Activated CD4-positive, CD25-positive, alpha-beta regulatory T cell treated with anti-CD3 and anti-CD28 coated beads, Interleukin-2, amount 50 U/mL, for 24 hours (primary cell): ENCODE measurements around the gene IDH3A.
"Not testable (repeated sequence)": the region's sequence is repeated elsewhere in the genome, so short reads cannot be mapped to it uniquely, and the experiment has no call there.

Experiments used
- ATAC-seq, 2 donors: fragments of 150-1000 bp; cut with Tn5 transposase; one replicate each; pipeline ENCODE4 v1.10.0; 2021; ENCODE audit warnings: mild to moderate bottlenecking in 1 of 2, moderate library complexity in 1 of 2

Gene IDH3A

DNA sequence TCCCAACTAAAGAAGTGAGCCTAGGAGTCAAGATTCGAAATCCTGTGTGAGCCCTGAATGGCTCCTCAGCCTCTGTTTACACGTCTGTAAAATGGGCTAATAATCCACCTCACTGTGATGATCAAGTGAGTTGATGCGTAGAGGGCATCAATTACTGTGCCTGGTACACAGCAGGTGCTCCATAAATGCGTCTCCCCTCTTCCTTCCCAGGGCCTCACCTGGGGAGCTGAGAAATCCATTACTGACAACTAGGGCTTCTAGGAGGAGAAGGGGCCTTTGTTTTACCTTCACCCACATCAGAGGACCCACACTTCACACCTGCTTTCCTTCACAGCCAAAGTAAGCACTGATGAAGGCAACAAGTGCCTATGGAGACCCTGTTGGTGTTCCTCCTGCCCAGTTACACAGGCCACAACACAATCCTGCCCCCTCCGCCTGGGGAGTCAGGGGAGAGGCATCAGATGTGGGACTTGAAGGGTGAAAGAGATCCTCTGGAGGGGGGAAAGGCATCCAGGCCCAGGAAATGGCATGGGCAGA lies 19.3 kb upstream of the IDH3A start:
- ATAC-seq, result no peak

DNA sequence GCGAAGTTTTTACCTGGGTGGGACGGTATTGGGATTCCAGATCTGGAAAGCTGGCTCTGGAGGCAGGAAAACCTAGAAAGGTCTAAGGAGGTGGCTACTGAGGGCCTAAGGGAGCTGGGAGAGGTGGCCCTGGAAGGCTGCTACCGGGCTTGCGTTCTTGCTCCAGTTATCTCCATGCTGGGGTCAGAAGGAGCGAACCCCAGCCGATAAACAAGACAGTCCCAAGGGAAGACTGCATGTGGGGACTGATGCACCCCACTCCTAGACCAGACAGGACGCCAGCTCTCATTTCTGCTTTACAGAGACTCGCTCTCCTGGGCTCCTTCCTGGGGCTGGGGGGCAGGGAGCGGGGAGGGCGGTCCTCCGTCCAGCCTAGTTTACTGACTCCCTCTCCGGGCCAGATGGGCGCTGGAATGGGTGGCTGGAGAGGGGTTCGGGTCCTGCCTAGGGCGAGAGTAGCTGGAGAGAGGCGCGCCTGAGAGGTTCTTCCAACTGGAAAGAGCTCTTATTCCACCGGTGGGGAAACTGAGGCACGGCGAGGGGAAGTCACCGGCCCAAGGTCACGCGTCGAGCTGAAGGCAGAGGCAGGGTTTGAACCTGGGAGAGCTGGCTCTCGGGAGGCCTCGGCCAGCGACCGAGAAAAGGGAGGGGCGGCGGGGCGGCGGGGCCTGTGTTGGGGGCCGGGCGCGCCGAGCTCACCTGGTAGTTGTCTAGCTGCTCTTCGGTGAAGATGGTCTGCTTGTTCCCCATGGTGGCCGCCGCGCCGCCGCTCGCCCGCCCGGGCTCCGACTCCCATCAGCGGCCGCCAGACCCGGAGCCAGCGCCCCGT lies 18.5 kb upstream of the IDH3A start:
- ATAC-seq, result peak; percentile 21 to 55

DNA sequence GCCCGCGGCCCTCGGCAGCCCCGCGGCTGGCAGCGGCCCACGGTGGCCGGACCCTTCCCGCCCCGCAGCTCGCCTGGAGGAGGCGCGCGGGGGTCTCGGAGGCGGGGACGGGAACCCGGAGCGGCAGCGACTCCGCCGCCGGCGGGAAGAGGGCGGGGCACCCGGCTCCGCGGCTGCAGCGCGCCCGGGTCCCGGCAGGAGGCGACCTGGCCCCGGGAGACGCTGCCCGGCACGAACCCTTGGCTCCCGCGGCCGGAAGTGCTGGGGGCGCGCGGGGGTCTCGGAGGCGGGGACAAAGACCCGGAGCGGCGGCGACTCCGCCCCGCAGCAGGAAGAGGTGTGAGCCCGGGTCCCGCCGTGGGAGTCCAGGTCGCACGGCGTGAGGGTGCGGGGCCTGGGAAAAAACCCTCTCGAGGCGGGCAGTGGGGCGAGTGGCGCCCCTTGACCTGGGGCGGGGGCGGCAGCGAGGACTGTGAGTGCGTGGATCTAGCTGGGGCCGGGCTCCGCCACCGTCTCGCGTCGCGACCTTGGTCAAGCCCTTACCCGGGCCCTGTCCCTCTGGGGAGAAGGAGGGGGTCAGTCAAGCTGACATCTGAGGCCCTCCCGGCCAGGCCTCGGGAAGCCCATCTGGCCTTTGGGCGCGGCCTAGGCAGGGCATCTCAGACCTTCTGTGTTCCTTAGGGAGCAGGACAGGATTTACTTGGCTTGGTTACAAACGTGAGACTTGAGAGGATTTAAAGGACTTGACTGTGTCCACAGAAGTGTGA lies 17.7 kb upstream of the IDH3A start, which contains the start of gene CIB2:
TSS of gene CIB2 (minus strand) at position 151 of the 767 bp plus-strand sequence. CDS start 230 bp downstream, outside the sequence.
- ATAC-seq, result peak; percentile 80 to 86

DNA sequence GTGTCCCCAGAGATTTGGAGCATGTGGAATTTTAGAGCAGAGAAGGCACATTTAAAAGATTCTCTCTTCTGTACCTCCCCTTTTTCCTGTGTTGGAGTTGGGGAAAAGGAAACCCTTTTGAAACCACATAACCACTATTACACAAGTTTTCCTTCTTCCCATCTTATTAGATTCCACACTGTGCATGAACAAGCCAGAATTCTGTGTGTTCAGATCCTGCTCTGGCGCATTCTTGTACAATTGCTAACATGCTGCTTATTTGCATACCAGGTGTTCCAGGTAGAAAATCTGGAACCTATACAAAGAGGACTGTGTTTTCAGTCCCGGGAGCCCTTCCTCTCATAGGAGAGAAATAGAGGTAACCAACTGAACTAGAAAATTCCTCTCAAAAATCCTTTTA lies 15.4 kb upstream of the IDH3A start:
- no peak for ATAC-seq

DNA sequence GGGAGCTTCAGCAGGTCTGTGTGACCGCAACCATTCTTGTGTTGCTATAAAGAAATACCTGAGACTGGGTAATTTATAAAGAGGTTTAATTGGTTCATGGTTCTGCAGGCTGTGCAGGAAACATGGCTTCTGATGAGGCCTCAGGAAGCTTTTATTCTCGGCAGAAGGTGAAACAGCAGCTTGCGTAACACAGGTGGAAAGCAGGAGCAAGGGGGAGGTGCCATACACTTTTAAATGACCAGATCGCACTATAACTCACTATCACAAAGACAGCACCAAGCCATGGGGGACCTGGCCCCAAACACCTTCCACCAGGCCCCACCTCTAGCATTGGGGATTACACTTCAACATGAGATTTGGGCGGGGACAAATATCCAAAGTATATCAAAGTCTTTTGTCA lies 9.6 kb upstream of the IDH3A start:
- ATAC-seq, result no peak

DNA sequence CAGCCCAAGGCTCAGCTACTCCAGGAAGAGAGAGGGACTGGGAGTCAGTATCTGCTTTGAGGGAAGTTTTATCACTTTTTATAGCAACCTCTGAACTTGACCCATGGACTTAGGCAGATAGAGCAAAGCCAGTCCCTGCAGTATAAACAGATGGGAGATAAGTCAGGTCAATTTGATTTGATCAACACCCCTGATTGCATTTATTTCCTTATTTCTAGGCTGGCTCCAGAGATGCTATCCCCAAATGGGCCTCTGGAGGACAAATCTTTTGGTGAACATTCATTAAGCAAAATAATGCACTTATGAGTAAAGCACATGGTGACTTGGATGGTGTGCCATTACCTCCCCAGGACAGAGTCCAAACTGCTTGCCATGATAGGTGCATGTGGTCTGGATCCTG lies 8.9 kb upstream of the IDH3A start:
- ATAC-seq, result no peak

DNA sequence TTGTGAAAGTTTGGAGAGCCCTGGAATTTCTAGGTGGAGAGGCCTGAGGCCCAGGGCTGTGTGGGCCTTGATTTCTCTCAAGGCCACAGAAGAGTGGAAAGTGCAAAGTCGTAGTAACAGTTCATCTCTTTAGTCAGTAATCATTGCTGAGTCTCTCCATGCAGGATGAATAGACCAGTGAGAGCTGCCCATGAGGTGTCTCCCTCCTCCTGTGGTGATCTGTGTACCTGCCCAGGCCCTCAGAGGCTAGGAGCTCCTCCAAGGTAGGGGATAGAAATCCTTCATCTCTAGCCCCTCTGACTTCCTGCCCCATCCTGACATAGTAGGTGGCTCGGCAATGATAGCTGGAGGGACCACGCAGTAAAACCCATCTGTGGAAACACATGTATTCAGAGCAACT lies 6.8 kb upstream of the IDH3A start:
- no peak for ATAC-seq

DNA sequence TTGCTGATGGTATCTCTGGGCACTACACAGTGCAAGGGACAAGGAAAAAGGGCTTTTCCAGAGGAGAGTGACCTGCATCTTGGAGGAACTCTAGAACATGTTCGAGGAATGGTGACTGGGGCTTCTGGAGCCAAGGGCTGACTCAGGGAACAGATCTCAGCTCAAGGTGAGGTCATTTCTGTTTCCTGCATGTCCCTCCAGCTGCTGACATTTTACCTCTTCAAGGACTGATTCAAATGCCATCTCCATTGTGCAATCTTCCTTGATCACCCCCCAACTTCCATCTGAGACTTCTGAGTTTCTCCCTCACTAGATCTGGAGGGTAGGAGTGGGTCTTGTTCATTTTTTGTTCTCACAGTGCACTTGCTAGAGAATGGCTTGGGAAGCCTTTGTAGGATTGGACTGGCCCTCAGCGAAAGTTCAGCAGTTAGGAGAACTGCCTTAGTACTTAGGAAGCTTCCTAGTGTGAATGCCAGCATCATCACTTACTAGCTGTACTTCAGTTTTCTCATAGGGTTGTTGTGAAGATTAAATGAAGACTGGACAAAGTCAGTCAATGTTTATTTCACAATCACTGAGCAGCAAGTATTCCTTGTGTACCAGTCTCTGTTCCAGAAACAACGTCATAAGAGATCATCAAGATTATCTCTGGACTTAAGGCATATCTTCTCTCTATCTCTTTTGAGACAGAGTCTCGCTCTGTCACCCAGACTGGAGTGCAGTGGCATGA lies 2.6 kb upstream of the IDH3A start:
- no peak for ATAC-seq

DNA sequence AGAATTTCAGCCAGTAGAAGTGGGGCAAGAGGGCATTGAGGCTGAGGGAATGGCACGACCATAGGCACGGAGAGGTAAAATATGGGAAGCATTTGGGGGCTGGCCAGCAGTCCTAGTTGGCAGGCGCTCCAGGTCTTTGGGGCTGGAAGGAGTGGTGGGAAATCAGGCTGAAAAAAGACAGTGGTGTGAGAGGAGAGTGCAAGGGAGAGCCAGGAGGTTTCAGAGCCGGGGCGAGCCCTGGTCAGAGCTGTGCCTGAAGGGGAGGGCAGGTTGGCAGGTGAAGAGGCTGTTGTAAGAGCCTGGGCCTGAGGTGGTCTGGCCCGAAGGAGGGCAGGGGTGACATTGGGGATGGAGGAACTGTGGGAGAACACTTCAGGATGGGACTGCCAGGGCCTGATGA lies 1.6 kb upstream of the IDH3A start:
- no peak for ATAC-seq

DNA sequence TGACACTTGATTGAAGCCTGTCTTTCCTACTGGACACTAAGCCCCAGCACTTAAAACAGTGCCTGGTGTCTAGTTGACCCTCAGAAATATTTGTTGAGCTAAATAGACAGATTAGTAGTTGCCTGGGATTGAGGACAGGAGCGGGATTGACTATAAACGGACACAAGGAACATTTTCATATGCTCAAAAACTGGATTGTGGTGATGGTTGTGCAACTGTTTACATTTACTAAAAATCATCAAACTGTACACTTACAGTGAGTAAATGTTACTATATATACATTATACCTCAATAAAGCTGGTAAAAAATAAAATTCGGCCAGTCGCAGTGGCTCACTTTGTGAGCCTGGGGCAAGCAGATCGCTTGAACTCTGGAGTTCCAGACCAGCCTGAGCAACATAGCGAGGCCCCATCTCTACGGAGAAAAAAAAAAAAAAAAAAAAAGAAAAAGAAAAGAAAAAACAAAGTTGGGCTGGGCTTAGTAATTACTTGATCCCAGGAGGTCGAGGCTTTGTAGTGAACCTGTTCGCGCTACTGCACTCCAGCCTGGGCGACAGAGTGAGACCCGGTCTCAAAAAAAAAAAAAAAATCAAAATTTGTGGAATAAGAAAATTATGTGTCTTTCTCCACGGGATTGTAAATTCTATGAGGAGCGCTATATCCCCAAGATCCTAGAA lies 632 bp upstream of the IDH3A start:
- peak; percentile 1 to 2 for ATAC-seq

DNA sequence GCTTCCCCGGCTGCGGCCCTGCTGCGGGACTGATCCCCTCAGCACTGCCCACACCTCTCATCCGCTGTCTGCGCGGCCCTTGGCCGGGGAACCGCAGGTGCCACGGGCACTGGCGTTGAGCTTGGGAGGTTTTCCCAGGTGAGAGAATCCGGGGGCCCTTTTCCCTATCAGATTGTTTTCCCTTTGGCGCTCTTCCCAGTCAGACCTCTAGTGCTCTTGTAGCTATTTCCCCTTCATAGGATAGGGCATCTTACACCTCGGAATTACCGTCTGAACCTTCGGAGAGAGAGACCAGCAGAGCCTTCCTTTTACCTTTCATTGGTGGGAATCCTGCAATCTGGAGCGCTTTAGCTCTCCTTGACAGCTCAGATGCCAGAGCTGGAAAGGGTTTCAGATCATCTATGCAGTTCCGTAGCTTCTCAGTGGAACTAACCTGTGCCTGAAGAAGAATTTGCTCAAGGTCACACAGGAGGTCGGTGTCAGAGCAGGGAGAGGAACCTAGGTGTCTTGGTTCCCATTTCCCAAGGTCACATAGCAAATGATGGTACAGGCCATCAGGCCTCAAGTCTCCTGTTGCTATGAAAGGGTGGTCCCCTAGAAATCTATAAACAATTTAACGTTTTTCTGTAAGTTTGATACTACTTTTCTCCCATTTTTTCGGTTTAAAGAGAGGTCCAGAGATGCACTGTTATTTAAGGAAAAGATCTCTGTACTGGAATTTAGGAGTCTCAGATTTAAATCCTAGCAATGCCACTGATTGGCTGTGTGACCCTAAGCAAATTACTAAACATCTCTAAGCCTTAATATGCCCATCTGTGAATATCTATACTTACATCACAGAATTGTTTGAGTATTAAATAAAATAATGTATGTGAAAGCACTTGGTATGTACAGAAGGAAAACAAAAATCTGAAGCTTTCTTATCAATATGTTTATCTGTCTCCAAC lies 916 bp downstream of the IDH3A start:
- ATAC-seq, result no peak

DNA sequence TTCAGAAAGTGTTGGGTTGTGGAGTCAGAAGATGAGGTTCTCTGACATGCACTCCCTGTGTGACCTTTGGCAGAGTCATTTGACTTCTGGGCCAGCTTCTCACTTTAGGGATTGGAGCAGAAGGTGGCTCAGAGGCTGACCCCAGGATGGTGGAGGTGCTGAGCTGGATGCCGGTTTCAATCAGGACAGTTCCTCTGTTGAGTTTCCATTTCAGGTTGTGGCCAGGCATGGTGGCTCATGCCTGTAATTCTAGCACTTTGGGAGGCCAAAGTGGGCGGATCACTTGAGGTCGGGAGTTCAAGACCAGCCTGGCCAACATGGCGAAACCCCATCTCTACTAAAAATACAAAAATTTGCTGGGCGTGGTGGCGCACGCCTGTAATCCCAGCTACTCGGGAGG lies 1.9 kb downstream of the IDH3A start:
- ATAC-seq, result not testable (repeated sequence)

DNA sequence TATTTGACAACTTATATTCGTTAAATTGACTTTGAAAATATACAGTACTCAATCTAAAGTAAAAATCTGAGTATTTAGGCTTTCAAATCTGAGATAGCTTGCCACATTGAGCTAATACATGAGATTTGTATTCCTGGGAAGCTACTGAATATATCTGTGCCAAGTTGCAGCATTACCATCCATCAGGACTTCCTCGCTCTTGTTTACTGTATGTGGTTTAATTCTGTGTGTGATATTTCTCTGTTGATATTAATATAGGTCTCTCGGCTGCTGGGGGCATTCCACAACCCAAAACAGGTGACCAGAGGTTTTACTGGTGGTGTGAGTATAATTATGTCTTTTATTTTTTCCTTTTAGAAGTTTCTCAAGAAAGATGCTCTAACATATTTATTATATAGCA lies 5.8 kb downstream of the IDH3A start:
- ATAC-seq, result no peak

DNA sequence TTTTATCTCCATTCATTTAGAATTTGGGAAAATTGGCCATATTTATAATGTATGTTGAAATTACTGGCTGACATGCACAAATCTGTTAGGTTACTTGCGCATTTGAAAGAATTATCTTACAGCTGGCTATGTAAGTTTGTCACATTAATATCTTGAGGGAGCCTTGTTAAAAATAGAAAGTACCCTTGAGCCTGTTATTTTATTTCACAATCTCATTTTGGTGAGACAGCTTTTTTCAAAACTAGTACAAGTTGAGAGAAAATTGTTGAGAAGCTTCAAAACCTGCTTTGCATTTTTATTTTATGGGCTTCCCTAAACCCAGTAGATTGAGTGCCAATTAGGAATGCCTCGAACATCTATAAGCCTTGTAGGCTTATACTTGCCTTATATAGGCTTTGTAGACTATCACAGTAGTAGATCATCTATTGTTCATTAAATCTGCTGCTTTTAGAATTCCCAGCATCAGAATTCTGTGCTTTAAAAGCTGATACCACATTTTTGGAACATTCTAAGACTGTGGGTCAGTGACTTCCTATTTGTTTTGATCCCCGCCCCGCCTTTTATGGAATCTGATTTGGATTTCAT lies 6.3 kb downstream of the IDH3A start:
- ATAC-seq, result no peak

DNA sequence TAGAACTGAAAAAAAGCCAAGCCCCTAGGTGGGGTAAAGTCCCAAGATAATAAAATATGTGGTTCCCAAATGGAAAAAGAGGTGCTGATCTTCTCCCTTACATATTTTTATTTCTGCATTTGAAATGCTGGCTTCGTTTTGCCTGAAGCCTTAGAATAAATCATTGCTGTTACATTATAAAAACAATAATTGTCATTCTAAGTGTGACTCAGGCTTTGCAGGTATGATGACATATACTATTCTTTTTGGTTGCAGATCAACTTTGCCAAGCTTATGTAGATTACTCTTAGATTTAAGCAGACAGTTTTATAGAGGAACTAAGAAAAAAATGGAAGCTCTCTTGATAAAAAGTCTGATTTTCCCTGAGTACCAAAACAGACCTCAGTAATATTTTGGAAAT lies 7.5 kb downstream of the IDH3A start:
- ATAC-seq, result no peak

DNA sequence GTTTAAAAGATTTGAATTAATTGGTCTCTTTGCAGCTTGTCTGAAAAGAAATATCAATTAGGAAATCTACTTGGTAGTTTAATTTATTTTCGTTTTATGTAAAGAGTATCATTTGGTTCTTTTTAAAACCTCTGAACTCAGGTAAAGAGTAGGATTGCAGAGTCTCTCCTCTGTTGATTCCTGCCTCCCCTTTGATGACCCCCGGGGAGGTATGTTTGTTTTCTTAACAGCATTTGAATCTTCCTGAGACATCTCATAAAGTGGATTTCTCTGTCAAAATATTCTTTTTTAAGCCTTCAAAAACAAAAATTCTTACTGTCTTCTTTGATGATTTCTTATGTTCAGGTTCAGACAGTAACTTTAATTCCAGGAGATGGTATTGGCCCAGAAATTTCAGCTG lies 8.0 kb downstream of the IDH3A start:
- no peak for ATAC-seq

DNA sequence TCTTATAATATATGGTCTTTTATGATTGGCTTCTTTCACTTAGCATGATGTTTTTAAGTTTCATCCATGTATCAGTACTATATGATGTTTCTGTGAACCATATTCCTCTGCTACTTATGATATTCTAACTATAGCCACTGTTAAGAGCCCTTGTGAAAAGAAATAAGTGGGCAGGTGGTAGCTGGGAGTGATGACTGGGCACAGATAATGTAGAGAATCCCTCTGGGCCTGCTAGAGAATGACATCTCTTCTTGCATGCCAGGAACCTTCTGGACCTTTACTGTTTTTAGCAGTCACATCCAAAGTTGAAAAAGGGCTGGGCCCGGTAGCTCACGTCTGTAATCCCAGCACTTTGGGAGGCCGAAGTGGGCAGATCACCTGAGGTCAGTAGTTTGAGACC lies 10.2 kb downstream of the IDH3A start:
- no peak for ATAC-seq

DNA sequence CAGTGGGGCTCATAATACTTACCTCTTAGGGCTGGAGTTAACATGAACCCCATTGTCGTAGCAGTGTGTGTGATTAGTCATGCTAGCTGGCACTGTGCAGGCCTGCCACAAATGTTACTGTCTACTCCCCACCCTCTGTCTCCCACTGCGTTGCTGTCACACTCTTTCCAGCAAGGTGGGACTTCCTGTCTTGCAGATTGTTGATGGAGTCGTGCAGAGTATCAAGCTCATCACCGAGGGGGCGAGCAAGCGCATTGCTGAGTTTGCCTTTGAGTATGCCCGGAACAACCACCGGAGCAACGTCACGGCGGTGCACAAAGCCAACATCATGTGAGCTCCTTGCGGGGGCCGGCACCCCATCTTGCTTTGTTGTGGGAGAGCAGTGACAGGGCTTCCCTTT lies 12.9 kb downstream of the IDH3A start:
- peak; percentile 60 to 85 for ATAC-seq

DNA sequence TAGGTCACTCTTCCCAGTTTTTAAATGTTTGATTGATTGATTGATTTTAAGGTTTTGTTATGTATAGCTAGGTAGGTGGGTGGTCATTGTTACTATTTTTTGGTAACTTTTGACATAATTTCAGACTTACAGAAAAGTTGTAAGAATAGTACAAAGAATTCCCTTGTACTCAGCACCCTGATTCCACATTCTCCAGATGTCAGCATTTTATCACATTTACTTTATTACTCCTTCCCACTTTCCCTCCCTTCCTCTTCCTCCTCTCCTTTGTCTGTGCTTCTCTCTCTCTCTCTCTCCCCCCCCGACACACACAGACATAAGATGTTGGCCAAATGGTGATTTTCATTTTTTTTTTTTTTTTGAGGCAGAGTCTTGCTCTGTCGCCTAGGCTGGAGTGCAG lies 14.8 kb downstream of the IDH3A start:
- no peak for ATAC-seq

DNA sequence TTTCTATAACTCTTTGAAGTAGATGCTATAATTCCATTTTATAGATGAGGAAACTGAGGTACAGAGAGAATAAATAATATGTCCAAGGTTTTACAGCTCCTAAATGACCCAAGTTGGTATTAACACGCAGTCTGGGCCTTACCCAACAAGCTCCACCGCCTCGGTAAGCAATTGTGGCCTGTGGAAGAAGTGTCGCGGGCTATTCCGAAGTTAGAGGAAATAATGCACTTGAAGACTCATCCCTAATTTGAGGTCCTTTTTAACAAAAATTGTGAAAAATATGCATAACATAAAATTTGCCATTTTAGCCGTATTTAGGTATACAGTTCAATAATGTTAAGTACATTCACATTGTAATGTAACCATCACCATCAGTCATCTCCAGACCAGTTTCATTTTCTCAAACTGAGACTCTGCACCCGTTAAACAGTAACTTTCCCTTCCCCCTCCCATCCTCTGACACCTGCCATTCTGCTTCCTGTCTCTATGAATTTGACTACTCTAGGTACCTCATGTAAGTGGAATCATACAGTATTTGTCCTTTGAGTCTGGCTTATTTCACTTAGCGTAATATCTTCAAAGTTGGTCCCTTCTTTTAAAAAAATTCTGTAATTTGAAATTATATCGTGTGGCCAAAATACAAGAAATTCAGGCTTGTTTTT lies 18.2 kb downstream of the IDH3A start:
- peak; percentile 97 to 98 for ATAC-seq
